SK-N-SH treated with all-trans-retinoic acid at 6 μM for 48 hours (cell line): ENCODE results near the gene MYH13.

Experiments
- ATAC-seq: fragments of 200-7000 bp; cut with Tn5 transposase; 3 replicates; pipeline ENCODE4 v1.9.1; 2020; ENCODE audit warnings: mild to moderate bottlenecking, moderate library complexity
- ARNTL ChIP-seq: fragments of 450-650 bp; formaldehyde crosslinking; IDR thresholded peaks from 2 replicates; pipeline ENCODE4 v1.5.0; 2020; ENCODE audit warnings: low read depth, mild to moderate bottlenecking, moderate library complexity, borderline replicate concordance
- BACH2 ChIP-seq: fragments of 250-450 bp; sonication (Bioruptor Pico); IDR thresholded peaks from 2 replicates; pipeline ENCODE4 v1.9.0; 2021; ENCODE audit warnings: mild to moderate bottlenecking, borderline replicate concordance
- CSDC2 ChIP-seq: fragments of 250-450 bp; sonication (Bioruptor Pico); IDR thresholded peaks from 2 replicates; pipeline ENCODE4 v1.5.0; 2020; ENCODE audit warnings: mild to moderate bottlenecking, moderate library complexity
- ESRRG ChIP-seq: fragments of 250-450 bp; sonication (Bioruptor Pico); IDR thresholded peaks from 2 replicates; pipeline ENCODE4 v1.6.1; 2021; ENCODE audit warnings: mild to moderate bottlenecking
- GLIS3 ChIP-seq: fragments of 250-450 bp; sonication (Bioruptor Pico); IDR thresholded peaks from 2 replicates; pipeline ENCODE4 v1.5.0; 2020; ENCODE audit warnings: mild to moderate bottlenecking, moderate library complexity
- ISL1 ChIP-seq: fragments of 250-450 bp; sonication (Bioruptor Pico); IDR thresholded peaks from 2 replicates; pipeline ENCODE4 v2.1.2; 2022; ENCODE audit warnings: mild to moderate bottlenecking, moderate library complexity
- OSR1 ChIP-seq: fragments of 250-450 bp; sonication (Bioruptor Pico); IDR thresholded peaks from 2 replicates; pipeline ENCODE4 v1.8.0; 2022; ENCODE audit warnings: moderate library complexity, mild to moderate bottlenecking, inconsistent platforms
- PPARA ChIP-seq: fragments of 250-450 bp; sonication (Bioruptor Pico); IDR thresholded peaks from 2 replicates; pipeline ENCODE4 v1.5.0; 2020; ENCODE audit warnings: mild to moderate bottlenecking, borderline replicate concordance
- RARB ChIP-seq: fragments of 250-450 bp; sonication (Bioruptor Pico); IDR thresholded peaks from 2 replicates; pipeline ENCODE4 v1.8.0; 2021; ENCODE audit warnings: mild to moderate bottlenecking, moderate library complexity
- SNAI2 ChIP-seq: fragments of 250-450 bp; sonication (Bioruptor Pico); IDR thresholded peaks from 2 replicates; pipeline ENCODE4 v1.5.0; 2020; ENCODE audit warnings: mild to moderate bottlenecking, moderate library complexity
- TCF4 ChIP-seq: fragments of 250-450 bp; sonication (Bioruptor Pico); IDR thresholded peaks from 2 replicates; pipeline ENCODE4 v1.8.0; 2021; ENCODE audit warnings: mild to moderate bottlenecking, moderate library complexity, borderline replicate concordance
- ZC3H10 ChIP-seq: fragments of 250-450 bp; sonication (Bioruptor Pico); IDR thresholded peaks from 2 replicates; pipeline ENCODE4 v1.5.1; 2021; ENCODE audit warnings: mild to moderate bottlenecking, moderate library complexity
- ZFP3 ChIP-seq: fragments of 250-450 bp; sonication (Bioruptor Pico); IDR thresholded peaks from 2 replicates; pipeline ENCODE4 v1.5.0; 2020; ENCODE audit warnings: mild to moderate bottlenecking, moderate library complexity
- ZFP30 ChIP-seq: fragments of 450-650 bp; formaldehyde crosslinking; IDR thresholded peaks from 2 replicates; pipeline ENCODE4 v1.5.0; 2022; ENCODE audit warnings: mild to moderate bottlenecking, moderate library complexity
- ZNF565 ChIP-seq: fragments of 450-650 bp; formaldehyde crosslinking; conservative IDR thresholded peaks from 2 replicates; pipeline ENCODE4 v1.5.0; 2020; ENCODE audit warnings: low read depth, mild to moderate bottlenecking, moderate library complexity
- ZNF70 ChIP-seq: fragments of 450-650 bp; formaldehyde crosslinking; IDR thresholded peaks from 2 replicates; pipeline ENCODE4 v1.5.0; 2020; ENCODE audit warnings: mild to moderate bottlenecking, moderate library complexity
- ZNF8 ChIP-seq: fragments of 450-650 bp; formaldehyde crosslinking; IDR thresholded peaks from 2 replicates; pipeline ENCODE4 v1.5.0; 2020; ENCODE audit warnings: mild to moderate bottlenecking, moderate library complexity
- TF ChIP-seq, protein P1 (sequence below): fragments of 250-450 bp; sonication (Bioruptor Pico); IDR thresholded peaks from 2 replicates; pipeline ENCODE4 v1.8.0; 2021; ENCODE audit warnings: low read depth, mild to moderate bottlenecking, moderate library complexity, borderline replicate concordance
- TF ChIP-seq, protein P2 (sequence below): fragments of 250-450 bp; sonication (Bioruptor Pico); IDR thresholded peaks from 2 replicates; pipeline ENCODE4 v1.5.1; 2020; ENCODE audit warnings: low read depth, mild to moderate bottlenecking, moderate library complexity
- TF ChIP-seq, protein P3 (sequence below): fragments of 250-450 bp; sonication (Bioruptor Pico); IDR thresholded peaks from 2 replicates; pipeline ENCODE4 v1.8.0; 2020; ENCODE audit warnings: mild to moderate bottlenecking, moderate library complexity, borderline replicate concordance
- TF ChIP-seq, protein P4 (sequence below): fragments of 250-450 bp; sonication (Bioruptor Pico); IDR thresholded peaks from 2 replicates; pipeline ENCODE4 v1.5.0; 2020; ENCODE audit warnings: mild to moderate bottlenecking, moderate library complexity

MYH13 gene

DNA sequence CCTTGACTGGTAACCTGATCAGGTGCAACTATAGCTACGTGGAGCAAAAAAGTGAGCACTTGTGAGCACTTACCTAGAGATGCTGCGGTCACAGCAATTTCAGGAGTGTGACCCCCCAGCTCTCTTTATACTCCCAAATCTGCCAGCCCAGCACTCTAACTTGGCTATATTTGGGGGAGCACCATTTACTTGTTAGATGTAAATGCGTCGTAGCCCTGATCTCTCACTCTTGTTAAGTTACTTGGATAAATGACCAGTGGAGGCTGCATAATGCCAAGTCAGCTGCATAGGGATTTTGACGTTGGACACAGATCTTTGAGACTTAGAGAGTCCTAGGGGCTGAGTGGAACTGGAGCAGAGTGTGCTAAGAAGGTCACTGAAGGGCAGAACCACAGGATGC is at the start of gene MYH13:
Gene MYH13, minus strand, starts transcription at position 101 of the 400 bp plus-strand sequence. CDS start 8,476 bp downstream, outside the sequence.
- no peak for ATAC-seq
- TF ChIP-seq, protein P1, sequence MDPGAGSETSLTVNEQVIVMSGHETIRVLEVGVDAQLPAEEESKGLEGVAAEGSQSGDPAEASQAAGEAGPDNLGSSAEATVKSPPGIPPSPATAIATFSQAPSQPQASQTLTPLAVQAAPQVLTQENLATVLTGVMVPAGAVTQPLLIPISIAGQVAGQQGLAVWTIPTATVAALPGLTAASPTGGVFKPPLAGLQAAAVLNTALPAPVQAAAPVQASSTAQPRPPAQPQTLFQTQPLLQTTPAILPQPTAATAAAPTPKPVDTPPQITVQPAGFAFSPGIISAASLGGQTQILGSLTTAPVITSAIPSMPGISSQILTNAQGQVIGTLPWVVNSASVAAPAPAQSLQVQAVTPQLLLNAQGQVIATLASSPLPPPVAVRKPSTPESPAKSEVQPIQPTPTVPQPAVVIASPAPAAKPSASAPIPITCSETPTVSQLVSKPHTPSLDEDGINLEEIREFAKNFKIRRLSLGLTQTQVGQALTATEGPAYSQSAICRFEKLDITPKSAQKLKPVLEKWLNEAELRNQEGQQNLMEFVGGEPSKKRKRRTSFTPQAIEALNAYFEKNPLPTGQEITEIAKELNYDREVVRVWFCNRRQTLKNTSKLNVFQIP (CRISPR knock-in tag): no peak
- TF ChIP-seq, protein P2, sequence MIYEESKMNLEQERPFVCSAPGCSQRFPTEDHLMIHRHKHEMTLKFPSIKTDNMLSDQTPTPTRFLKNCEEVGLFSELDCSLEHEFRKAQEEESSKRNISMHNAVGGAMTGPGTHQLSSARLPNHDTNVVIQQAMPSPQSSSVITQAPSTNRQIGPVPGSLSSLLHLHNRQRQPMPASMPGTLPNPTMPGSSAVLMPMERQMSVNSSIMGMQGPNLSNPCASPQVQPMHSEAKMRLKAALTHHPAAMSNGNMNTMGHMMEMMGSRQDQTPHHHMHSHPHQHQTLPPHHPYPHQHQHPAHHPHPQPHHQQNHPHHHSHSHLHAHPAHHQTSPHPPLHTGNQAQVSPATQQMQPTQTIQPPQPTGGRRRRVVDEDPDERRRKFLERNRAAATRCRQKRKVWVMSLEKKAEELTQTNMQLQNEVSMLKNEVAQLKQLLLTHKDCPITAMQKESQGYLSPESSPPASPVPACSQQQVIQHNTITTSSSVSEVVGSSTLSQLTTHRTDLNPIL (CRISPR knock-in tag): no peak
- TF ChIP-seq TCF4 (CRISPR knock-in tag) (no peak), CSDC2 (CRISPR knock-in tag) (no peak), ZFP3 (CRISPR knock-in tag) (no peak), ESRRG (CRISPR knock-in tag) (no peak), OSR1 (CRISPR knock-in tag) (no peak), BACH2 (CRISPR knock-in tag) (no peak), ZC3H10 (CRISPR knock-in tag) (no peak), ZNF565 (CRISPR knock-in tag) (no peak)
- TF ChIP-seq, protein P3, sequence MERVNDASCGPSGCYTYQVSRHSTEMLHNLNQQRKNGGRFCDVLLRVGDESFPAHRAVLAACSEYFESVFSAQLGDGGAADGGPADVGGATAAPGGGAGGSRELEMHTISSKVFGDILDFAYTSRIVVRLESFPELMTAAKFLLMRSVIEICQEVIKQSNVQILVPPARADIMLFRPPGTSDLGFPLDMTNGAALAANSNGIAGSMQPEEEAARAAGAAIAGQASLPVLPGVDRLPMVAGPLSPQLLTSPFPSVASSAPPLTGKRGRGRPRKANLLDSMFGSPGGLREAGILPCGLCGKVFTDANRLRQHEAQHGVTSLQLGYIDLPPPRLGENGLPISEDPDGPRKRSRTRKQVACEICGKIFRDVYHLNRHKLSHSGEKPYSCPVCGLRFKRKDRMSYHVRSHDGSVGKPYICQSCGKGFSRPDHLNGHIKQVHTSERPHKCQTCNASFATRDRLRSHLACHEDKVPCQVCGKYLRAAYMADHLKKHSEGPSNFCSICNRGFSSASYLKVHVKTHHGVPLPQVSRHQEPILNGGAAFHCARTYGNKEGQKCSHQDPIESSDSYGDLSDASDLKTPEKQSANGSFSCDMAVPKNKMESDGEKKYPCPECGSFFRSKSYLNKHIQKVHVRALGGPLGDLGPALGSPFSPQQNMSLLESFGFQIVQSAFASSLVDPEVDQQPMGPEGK (CRISPR knock-in tag): no peak
- TF ChIP-seq, all 23 proteins: peak for 0

DNA sequence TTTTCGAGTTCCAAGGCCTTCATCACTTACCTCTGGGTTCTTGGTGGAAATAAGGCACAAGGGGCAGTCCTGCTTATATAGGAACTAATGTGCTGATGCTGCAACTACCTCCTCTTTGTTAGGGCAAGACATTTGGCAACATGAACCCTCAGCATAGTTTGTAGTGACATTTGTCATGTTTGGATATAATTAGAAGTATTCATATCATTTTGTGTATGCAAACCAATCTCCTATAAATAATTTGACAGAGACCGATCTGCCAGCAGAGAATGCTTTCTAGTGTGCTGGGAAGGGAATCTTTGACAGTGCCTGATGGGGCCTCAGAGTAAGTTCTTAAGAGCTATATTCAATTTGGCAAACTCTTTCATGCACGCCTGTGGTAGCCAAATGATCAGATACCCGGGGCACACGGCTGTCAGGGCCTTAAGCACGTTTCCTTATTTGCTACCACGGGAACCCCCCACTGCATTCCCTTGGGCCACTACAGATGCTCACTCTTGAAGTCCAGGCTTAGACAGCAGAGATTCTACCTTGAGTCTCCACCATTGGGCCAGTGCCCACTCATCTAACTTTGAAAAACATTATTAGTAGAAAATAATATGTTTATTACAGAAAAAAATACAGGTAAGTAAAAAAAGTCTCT is 49.2 kb upstream of the MYH13 start, which contains the start of gene MYH8:
Gene MYH8, minus strand, starts transcription at position 51 of the 643 bp plus-strand sequence. CDS start 1,723 bp downstream, outside the sequence.
- no peak for ATAC-seq
- TF ChIP-seq ZC3H10 (CRISPR knock-in tag): no peak
- TF ChIP-seq ESRRG (CRISPR knock-in tag): no peak
- TF ChIP-seq CSDC2 (CRISPR knock-in tag): no peak
- no peak for TF ChIP-seq BACH2 (CRISPR knock-in tag)
- no peak for TF ChIP-seq OSR1 (CRISPR knock-in tag)
- TF ChIP-seq RARB: no peak
- TF ChIP-seq TCF4 (CRISPR knock-in tag): no peak
- TF ChIP-seq ARNTL (CRISPR knock-in tag): no peak
- TF ChIP-seq ZFP3 (CRISPR knock-in tag): no peak
- TF ChIP-seq, protein P1 (CRISPR knock-in tag): no peak
- no peak for TF ChIP-seq PPARA (CRISPR knock-in tag)
- TF ChIP-seq ZFP30 (CRISPR knock-in tag): no peak
- TF ChIP-seq, protein P2 (CRISPR knock-in tag): no peak
- TF ChIP-seq, protein P3 (CRISPR knock-in tag): no peak
- TF ChIP-seq GLIS3 (CRISPR knock-in tag): no peak

DNA sequence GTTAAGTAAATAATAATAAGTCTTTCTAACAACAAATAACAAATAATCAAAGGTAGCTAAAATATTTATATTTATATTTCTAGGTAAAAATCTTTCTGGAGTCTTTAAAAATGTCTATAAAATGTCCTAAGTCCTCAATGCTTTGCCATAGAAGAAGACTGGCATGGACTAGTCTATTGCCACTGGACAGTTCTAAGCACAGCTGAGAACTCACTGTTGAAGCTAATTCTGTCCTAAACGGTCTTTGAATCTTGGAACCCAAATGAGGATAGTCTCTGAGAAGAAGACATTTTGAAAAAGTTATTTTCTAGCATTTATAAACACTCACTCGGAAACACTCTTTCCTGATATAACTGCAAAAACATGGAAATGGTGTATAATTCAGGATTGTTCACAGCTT is 48.4 kb upstream of the MYH13 start:
- ATAC-seq: no peak
- TF ChIP-seq RARB: no peak
- TF ChIP-seq, protein P4, sequence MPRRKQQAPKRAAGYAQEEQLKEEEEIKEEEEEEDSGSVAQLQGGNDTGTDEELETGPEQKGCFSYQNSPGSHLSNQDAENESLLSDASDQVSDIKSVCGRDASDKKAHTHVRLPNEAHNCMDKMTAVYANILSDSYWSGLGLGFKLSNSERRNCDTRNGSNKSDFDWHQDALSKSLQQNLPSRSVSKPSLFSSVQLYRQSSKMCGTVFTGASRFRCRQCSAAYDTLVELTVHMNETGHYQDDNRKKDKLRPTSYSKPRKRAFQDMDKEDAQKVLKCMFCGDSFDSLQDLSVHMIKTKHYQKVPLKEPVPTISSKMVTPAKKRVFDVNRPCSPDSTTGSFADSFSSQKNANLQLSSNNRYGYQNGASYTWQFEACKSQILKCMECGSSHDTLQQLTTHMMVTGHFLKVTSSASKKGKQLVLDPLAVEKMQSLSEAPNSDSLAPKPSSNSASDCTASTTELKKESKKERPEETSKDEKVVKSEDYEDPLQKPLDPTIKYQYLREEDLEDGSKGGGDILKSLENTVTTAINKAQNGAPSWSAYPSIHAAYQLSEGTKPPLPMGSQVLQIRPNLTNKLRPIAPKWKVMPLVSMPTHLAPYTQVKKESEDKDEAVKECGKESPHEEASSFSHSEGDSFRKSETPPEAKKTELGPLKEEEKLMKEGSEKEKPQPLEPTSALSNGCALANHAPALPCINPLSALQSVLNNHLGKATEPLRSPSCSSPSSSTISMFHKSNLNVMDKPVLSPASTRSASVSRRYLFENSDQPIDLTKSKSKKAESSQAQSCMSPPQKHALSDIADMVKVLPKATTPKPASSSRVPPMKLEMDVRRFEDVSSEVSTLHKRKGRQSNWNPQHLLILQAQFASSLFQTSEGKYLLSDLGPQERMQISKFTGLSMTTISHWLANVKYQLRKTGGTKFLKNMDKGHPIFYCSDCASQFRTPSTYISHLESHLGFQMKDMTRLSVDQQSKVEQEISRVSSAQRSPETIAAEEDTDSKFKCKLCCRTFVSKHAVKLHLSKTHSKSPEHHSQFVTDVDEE: no peak
- no peak for TF ChIP-seq SNAI2 (CRISPR knock-in tag)
- TF ChIP-seq ZFP3 (CRISPR knock-in tag): no peak
- no peak for TF ChIP-seq ZC3H10 (CRISPR knock-in tag)
- no peak for TF ChIP-seq ZNF8 (CRISPR knock-in tag)
- no peak for TF ChIP-seq ZNF70
- TF ChIP-seq ISL1: no peak
- no peak for TF ChIP-seq ARNTL (CRISPR knock-in tag)
- TF ChIP-seq GLIS3 (CRISPR knock-in tag): no peak
- no peak for TF ChIP-seq CSDC2 (CRISPR knock-in tag)
